NCI-H226 (cell line): ENCODE results near the gene ABCA2.
"Not testable (repeated sequence)": the region's sequence is repeated elsewhere in the genome, so short reads cannot be mapped to it uniquely, and the experiment has no call there.

Experiments used
- DNase-seq: peaks from one replicate; pipeline ENCODE4 v3.0.0-alpha.2; 2015

The ABCA2 gene

DNA sequence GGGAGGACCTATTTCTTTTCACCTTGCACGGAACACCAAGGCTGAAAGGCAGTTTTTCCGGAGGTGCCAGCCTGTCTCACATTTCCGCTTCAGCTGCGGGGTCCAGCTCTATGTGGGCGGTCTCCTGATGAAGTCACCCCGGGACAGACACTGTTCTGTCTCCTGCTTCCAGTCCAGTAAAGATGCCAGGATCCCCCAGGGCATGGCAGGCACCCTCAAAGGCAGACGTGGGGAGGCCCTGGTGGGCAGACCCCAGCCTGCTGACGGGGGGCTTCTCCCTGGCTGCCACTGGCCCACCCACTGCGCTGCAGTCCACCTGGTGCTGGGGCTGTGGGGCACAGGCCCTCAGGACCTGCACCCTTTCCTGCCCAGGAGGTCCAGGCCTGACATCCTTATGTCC lies 34.8 kb upstream of the ABCA2 start:
- DNase-seq = not testable (repeated sequence)

DNA sequence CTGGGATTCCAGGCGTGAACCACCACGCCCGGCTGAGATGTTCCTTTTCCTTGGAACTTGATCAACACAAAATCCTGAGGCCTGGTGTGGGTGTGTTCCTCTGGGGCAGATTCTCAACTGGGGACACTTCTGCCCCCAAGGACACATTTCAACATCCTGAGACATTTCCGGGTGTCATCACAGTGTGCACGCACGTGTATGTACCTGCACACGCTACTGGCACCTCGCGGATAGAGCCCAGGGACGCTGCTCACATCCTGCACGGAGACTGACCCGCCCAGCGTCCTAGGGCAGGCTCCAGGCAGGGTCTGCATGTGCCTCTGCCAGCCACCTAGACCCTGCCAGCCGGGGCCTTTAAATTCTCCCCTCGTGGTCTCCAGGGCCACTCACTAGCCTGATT lies 34.3 kb upstream of the ABCA2 start:
- DNase-seq = no peak

DNA sequence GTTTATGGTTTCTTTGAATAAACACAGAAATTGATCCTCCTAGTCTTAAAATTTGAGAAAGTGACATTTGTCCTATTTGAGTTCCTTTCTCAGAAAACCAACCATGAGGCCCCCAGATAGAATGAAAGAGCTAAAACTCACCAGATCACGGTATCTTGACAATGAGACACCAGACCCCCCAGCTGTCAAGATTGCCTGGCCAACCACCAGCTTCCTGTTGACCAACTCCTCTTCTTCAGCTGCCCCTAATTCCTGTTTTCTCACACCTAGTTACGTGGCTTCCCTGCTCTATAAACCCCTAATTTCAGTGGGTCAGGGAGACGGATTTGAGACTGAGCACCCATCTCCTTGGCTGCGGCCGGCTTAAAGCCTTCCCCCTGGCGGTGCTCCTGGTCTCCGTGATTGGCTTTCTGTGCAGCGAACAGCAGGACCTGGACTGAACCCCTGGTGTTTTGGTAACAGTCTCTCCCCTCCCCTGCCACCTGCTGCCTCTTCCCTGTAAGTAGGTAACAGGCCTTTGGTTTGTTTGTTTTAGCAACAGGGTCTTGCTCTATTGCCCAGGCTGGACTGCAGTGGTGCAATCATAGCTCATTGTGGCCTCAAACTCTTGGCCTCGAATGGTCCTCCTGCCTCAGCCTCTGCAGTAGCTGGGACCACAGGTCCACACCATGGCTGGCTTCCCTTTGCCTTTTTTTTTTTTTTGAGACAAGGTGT lies 30.6 kb upstream of the ABCA2 start:
- DNase-seq = no peak

DNA sequence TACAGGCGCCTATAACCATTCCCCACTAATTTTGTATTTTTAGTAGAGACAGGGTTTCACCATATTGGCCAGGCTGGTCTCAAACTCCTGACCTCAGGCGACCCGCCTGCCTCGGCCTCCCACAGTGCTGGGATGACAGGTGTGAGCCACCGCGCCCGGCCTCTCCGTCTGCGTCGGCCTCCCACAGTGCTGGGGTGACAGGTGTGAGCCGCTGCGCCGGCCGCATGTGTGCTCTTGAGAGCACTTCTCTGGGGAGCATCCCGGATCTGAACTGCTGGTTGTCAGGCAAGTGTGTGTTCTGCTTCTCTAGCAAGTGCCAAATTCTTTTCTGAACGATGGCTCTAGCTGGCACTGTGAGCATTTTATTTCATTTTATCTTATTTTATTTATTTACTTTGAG lies 29.5 kb upstream of the ABCA2 start:
- DNase-seq = no peak

DNA sequence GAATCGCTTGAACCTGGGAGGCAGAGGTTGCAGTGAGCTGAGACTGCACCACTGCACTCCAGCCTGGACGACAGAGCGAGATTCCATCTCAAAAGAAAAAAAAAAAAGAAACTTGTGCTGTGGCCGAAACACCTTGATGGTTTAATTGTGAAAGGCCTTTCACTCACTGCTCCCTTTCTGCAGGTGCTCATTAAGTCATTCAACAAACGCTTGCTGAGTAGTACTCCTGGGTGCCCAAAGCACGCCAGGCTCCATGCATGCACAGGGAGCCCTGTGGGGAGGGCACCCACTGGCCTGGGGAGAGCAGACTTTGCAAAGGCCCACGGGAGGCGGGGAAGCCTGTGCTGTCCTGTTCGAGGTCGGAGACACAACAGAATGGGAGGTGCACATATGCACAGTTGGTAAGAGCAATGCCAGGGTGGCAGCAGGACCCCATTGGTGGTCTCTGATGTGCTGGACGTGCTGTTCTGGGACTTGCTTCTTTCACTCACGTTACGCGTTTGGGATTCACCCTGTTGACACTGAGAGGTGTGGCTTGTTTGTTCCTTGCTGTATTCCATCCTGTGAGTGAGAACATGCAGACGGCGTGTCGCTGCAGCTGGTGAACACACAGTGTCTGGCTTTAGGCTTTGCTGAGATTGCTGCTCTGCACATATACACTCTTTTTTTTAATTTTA lies 28.8 kb upstream of the ABCA2 start:
- DNase-seq = no peak

DNA sequence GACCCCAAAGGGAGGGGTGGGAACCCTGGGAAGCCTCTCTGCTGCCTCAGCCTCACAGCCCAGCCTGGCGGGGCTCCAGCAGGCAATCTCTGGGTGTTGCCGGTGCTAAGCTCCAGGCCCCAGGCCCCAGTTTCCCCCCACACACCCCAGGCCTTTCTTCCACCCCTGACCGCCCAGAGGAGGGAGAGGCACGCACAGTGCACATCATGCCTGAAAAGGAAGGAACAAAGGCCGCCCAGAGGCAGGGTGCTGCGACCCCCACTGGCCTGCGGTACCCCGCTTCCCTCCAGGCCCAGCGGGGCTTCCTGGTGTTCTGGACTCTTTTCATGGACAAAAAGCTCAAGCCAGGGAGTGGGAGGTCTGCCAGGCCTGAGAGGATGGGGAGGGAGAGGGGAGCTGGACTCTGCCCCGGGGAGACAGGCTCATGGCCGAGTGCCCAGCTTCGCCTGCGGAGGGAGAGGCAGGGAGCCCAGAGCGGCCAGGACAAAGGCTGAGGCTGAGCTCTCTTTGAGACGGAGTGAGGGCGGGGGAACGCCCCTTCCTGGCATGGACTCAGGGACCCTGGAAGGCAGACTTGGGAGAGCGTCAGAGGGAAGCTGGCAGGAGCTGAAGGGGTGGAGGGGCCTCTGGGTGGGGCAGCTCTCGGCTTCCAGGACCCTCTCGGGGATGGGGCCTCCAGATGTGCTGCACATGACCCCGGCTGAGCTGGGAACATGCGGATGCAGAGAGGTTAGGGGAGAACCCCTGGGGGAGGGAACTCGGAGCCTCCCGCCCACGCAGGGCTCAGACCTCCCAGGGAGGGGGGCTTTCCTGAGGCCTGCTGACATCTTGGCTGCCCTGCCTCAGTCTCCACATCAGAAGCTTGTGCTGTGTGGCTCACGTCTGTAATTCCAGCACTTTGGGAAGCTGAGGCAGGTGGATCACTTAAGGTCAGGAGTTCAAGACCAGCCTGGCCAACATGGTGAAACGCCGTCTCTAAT lies 27.6 kb upstream of the ABCA2 start:
- DNase-seq = peak; percentile 93

DNA sequence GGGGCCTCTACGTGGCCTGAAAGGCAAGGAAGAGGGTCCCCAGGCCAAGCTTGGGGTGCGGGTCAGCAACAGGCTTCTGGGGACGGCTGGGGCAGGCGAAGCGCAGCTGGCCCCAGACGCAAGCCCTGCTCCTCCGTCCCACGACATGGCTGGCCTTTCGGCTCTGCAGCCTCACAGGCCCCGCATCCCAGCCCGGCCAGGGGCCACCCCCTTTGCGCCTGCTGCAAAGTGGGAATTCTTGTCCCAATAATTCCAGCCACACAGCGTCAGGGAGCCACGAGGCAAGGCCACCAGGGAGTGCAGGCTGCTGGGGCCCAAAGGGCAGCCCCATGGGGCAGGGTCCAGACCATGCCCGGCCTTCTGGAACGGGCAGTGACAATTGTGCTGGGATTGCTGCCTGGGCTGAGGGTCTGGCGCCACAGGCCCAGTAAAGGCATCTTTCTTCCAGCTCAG lies 26.9 kb upstream of the ABCA2 start:
- no peak for DNase-seq

DNA sequence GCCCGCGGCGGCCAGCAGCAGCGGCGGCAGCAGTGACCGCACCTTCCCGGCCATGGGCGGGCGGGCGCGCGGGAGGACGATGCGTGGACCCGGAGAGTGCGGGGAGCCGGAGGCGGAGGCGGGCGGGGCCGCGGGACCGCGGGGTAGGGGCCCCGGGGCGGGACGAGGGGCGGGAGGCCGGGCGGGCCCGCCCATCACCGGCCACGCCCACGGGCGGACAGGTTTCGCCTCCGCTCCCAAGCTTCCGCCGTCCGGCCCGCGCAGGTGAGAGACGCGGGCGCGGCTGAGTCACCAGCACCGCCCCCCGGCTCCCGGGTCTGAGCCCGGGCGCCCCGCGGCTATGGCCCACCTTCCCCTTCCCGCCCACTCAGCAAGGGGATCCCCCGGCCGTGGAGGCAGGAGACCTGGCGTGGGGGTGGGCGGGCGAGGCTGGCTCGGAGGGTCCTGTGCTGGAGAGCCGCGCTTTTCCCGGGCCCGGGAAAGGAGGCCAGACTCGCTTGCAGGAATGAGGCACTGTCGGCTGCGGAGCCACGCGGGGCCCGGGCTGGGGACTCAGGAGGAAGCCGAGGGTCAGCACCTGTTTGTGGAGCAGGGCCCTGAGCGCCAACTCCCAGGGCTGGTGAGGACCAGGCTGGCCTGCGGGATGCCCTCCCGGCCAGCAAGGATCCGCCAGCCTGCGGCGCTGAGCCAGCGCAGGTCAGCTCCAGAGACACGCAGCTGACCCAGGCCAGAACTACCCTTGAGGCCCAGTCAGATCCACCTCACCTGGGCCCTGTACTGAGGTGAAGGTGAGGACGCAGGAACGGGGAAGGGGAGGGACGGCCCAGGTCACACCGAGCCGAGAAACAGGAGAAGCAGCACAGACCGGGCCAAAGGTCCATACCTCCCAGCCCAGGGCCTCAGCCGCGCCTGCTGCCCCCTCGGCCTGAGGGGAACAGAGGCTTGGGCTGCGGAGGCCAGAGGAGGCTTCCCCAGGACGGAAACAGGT lies 26.2 kb upstream of the ABCA2 start, which contains the start of gene ENTPD2:
TSS of gene ENTPD2 (minus strand) at position 118 of the 988 bp plus-strand sequence. CDS start at position 54, 64 bp downstream.
- peak; percentile 56 for DNase-seq

DNA sequence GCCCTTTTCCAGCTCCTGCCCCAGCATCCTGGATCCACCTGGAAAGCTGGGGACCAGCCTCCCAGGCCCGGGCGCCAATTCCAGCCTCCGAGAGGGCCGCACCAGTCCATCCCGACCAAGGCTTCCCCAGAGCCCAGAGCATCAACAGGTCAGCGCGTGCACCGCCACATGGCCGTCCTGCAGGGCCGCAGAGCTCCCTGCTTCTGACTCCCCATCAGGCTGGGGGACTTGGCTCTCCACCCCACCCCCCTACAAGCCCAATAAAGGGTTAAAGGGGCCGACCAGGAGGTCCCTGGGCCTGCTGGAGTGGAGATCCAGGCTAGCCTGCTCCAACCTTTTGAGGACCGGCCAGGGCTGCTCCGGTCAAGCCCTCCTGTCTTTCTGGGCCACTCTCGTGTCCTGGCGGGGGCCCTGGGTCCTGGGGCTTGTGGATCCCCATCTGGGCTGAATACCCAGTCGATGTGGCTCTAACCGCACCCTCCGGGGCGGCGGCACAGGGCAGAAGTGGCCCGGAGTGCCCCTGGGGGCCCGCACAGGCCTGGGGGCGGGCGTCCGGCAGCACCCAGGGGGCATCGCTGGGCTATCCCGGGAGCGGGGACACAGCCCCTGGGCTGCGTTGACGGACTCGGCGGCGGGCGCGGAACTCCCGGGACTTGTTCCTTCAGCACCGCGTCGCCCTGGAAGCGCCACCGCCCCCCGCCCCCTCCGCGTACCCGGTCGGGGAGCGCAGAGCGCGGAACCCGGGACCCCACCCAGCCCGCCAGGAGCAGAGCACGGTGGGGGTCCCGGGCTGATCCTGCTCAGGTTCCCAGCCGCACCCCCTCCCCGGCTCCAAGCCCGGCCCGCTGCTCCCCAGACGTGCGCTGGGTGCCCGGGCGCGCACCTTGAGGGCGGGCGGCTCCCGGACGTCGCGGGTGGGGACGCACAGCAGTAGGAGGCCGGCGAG lies 25.2 kb upstream of the ABCA2 start:
- DNase-seq = no peak

DNA sequence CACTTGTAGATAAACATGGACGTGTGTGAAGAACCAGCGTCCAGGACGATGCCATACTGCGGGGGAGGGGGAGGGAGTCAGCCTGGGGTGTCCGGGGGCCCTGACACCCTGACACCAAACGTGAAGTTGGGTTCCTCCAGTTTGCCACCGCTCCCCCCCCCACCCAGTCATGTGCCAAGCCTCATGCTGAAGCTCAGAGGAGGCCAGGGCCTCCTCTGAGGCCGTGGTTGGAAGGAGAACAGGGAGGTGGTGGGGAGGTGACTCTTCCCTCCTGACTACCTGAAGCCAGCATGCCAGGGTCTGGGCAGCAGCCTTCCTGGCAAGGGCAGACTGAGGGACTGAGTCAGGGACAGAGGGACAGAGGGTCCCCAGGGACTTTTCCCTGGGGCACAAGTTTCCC lies 24.3 kb upstream of the ABCA2 start:
- no peak for DNase-seq

DNA sequence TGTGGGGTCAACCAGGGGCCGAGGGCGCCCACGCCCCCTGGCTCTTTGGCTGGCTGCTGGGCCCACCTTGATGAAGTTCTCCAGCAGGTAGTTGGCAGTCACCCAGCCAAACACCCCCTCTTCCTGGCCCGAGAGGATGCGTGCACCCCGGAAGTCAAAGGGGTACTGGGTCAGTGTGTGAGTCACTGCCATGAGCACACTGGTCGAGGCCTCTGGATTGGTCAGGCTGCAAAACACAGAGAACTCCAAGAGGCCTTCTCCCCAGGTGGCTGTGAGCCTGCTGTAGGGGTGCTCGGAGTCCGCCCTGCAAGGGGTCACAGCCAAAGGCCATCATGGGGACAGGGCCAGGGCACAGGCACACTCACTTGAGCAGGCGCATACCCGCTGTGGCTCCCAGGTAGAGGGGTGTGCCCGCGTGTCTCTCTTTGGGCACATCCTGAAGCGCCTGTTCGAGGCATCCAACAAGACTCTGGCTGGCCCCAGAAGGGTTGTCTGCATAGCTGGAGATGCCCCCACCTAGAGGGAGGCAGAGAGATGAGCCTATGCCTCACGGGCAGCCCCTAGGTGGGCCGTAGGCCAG lies 23.2 kb upstream of the ABCA2 start:
- DNase-seq = peak; percentile 58

DNA sequence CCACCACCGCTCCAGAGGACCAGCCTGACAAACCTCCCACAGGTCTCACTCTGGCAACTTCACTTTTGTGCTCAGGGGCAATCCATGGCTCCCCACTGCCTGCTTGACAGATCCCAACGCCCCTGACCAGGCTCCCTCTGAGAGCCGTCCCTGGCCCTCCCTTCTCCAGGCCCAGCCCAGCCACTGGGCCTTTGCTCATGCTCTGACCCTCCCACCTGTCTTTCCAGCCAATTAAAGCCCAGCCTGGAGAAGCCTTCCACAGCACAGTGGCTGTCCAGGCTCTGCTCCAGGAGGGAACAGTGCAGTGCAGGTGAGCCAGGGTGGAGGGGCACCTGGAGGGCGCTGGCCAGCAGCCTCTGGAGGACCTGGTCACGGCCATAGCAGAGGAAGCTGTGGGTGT lies 22.5 kb upstream of the ABCA2 start:
- DNase-seq = no peak

DNA sequence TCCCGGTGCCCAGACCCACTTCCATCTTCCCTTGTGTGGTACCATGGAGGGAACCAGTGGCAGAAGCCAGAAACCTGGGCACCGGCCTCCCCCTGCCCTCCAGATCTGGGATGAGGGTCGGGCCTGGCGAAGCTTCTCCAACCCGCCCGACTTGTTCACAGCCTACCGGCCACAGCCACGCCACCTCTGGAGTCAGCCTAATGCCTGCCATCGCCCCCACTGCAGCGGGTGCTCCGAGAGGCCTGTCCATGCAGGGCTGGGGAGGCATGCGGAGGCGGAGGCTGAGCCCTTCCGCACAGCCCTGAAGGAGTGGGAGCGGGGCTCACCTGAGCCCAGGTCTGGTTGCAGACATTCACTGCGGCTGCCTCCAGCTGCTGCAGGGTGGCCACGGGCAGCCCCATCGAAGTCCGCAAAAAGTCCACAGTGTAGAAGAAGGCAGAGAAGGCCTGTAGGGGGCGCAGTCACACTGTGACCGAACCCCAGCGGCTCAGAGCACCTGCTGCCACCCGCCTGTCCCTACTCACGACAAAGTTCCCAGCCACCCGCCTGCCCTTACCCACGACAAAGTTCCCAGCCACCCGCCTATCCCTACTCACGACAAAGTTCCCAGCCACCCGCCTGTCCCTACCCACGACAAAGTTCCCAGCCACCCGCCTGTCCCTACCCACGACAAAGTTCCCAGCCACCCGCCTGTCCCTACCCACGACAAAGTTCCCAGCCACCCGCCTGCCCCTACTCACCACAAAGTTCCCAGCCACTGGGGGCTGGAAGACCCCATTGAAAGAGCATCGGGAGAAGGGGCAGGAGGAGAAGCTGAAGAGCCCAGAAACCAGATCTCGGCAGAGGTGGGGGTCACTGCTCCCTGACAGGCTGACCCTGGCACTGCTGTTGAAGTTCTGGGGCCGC lies 21.8 kb upstream of the ABCA2 start:
- no peak for DNase-seq

DNA sequence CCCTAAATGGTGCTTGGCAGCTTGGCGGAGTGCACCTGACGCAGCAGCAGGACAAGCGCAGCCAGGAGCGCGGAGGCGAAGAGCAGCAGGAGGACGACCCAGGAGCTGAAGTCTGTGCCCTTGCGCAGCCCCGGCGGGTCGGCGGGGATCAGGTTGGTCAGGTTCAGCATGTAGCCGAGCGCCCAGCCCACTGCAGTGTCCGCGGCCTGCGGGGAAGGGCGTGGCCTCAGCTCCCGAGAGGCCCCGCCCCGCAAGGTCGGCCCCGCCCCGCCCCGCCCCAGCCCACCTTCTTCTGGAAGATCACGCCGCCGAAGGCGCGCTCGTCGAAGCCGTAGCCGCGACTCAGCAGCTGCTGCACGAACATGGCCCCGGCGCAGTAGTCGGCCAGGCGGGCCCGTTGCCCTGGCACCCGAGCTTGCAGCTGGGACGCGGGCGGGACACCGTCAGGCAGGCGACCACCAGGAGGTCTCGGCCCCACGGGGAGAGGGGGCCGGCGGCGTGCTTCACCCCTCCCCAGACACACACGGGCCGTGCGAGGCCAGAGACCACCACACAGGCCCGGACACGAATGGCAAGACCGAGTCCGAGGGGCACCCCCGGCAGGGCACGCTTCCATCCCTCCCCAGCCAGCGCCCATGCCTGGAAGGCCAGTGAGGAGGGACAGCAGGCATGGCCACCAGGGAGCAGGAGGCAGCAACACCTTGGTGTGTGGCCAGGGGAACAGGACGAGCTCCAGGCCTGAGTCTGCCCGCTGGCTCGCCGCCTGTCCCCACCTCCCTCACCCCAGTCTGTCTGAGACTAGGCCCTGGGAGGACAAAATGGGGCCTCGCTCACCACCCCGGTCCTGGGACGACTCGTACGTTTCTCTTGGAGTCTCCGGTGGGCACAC lies 20.9 kb upstream of the ABCA2 start:
- no peak for DNase-seq

DNA sequence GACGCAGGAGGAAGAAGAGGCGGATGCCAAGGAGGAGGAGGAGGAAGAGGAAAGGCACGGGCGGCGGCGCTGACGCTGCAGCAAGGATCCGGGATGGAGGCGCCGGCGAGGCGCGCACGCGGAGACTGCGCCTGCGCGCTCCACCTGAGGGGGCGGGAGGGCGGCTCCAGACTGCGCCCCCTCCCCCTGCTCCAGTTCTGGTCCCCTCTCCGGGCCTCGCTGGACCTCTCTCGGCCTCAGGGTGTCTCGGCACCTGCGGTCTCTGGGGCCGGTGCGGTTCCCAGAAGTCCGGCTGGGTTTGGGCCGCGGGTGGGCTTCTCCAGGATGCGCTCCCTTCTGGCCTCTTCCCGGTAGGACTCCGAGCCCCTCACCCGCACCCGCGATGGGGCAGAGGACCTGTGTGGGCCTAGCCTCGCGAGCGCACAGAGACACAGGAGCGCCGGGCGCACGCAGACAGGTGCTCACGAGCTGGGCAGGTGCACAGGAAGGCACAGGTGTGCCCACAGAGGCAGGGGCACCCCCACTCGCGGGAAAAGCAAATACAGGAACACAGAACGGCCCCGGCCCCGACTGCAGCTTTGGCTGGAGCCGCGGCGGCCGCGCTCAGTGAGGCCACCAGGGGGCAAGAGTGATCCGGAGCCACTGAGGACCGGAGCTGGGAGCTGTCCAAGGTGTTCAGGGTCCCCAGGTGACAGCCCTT lies 18.2 kb upstream of the ABCA2 start, which contains the start of gene NPDC1:
TSS of gene NPDC1 (minus strand) at position 90 of the 700 bp plus-strand sequence. CDS start 188 bp downstream, outside the sequence.
- DNase-seq = peak; percentile 55

DNA sequence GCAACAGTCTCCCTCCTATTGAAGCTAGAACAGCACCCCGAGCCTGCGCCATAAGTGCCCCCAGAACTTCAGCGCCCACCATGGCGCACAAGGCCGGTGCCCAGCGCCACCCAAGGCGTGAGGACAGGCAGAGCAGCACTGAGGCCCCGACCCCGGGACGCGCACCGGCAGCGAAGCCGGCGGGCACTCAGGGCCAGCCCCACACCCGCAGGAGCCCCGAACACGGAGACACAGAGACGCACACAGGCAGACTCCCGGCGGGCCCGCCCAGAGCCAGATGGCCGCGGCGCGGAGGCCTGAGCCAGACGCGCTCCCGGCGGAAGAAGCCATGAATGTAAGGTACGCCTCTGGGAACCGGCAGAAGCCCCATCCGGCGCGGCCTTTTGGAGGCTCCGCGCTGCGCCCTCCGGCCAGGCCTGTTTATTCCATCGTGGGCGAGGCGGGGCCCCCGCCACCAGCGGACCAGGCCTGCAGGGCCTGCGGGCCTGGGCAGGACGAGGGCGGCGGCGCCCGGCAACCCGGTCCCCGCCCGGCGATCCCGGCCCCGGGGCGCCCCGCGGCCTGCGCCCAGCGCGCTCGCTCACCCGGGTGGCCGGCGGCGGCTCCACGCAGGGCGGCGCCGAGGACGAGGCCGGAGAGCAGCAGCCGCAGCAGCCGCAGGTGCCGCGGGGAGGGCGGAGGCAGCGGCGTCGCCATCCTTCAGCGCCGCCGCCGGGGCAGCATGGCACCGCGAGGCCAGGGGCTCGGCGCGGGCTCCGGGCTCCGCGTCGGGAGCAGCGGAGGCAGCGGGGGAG lies 17.5 kb upstream of the ABCA2 start:
- DNase-seq = no peak
